ENCODE data around the gene OCIAD2.
"Not testable (repeated sequence)": the region's sequence is repeated elsewhere in the genome, so short reads cannot be mapped to it uniquely, and the experiment has no call there.

OCIAD2 gene, protein sequence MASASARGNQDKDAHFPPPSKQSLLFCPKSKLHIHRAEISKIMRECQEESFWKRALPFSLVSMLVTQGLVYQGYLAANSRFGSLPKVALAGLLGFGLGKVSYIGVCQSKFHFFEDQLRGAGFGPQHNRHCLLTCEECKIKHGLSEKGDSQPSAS

DNA sequence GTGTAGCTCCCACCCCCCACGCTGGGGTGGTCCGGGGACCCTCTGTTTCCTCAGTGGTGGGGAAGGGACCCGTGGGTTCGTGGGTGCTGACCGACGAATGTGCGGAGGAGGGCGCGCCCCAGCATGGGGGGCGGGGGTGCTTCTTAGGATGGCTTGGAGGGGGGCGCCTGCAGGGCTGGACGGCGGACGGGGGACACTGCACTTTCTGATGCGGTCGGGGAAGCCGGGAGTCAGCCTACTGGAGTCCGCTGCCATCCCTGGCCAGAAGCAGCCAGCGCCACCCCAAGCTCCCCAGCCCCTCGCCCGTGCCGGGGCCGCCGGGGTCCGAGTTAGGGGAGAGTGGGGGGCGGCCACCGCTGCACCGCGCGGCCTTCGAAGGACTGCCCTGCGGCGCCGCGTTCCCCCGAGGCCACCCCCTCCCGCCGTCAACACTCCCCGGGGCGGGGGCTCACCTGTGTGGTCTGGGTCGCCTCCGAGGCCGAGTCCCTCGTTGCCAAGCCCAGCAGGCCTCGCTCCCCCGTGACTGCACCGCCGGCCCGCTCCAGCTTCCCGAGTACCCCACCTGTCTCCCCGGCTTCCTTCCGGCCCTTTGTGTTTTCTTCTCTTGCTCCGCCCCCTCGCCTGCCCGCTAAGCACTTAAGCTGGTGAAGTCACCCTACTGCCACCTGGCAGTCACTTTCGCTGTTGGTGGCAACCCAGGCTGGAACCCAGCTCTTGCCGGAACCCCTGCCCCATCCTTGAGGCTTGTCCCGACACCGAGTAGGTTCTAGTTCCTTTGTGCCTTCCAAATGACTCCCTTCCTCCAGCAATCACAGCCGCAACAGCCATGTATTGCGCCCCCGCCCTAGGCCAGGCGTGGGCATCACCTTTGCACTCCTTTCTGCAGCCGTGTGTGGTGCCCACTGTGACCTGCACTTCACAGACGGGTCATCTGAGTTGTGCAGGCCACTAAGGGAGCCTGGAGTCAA lies at the start of gene OCIAD2:
OCIAD2 (minus strand) TSS at position 569 of the 968 bp plus-strand sequence. CDS start 2,225 bp downstream, outside the sequence.
- no peak for FAIRE-seq

GRCh38 chr4:48954314-48954713 lies 47.7 kb upstream of the OCIAD2 start:
- FAIRE-seq, result no peak

DNA sequence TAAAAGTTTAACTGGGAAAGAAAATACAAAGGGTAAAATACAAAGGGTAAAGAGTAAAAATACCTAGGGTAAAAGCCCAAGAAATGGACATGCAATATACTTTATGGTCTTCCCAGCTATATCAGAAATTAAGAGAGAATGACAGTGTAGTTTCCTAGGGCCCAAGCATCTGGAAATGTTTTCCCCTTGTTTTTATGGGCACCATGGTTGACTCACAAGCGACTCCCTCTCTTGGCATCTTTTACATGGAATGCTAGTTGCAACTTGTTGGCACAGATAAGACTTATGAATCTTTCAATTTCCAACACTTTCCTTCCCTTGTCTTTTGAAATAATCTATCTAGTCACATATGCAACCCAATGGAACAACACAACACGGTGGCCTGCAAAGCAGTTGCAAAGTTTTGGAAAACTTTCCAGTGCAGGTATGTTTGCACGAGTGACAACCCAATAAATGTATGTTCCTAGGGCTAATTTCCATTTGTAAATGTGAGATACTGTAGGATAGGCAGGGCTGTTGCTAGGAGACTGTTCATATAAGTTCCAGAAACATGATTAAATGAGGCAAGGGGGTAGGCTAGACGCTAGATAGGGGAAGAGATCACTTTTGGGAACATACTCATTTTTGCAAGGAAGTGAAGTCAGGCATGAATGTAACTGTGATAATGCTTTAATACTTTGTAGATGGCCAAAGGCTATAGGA lies 43.1 kb upstream of the OCIAD2 start:
- no peak for FAIRE-seq

- no peak for FAIRE-seq
Observed at GRCh38 chr4:48949086-48949485, 42.5 kb upstream of the OCIAD2 start.

DNA sequence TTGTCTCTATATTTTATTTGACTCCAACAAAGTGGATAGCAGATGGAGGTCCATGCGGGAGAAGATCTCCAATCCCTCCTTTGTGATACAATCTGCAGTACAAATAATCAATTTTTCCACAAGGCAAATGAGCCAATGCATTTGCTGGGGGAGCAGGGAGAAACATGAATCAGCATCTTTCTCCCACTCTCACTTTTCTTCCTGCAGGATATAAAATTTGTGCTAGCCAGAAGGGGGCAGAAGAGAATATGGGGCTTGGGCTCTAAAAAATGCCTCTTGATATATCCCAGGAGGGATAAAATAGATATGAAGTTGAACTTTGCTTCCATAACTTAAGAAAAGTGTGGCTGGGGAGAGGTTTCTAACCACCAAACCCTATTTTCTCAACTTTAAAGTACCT lies 41.2 kb upstream of the OCIAD2 start:
- FAIRE-seq, result no peak

DNA sequence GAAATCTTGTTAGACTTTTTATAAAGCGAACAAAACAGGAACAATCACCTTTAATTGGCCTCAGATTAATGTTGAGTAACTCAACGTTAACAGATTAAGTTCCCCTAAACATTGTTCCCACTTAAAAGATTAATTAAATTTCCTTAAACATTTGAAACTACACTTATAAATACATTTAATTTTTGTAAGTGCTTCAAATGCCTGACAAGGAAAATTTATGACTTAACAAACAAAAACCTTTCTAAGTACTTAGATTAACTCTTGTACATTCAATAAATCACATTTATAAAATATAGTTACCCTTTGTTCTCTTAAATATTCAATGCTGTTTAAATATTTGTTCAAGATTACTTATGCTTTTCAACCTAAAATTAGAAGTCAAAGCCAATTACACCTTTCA lies 39.4 kb upstream of the OCIAD2 start:
- no peak for FAIRE-seq

- no peak for FAIRE-seq
Observed at GRCh38 chr4:48944756-48945241, 38.2 kb upstream of the OCIAD2 start.

DNA sequence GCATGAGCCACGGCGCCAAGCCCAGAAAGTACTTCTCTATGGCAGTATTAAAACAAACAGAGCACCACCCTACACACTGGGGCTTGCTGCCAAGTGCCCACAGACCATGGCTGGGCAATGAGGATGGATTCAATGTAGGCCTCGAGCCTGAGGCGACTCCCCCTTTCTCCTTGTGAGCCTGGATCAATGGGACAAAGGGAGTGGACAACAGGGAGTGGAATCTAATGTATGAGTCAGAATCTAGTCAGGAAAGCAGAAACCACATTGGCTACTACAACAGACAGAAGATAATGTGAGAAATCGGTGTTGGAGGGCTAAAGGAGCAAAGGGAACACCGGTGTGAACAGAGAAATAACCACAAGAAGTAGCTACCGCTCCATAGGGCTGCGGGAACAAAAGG lies 37.7 kb upstream of the OCIAD2 start:
- FAIRE-seq, result no peak

- FAIRE-seq, result no peak
Observed at GRCh38 chr4:48943387-48943786, 36.8 kb upstream of the OCIAD2 start.

- no peak for FAIRE-seq
Observed at GRCh38 chr4:48939785-48940184, 33.2 kb upstream of the OCIAD2 start.

DNA sequence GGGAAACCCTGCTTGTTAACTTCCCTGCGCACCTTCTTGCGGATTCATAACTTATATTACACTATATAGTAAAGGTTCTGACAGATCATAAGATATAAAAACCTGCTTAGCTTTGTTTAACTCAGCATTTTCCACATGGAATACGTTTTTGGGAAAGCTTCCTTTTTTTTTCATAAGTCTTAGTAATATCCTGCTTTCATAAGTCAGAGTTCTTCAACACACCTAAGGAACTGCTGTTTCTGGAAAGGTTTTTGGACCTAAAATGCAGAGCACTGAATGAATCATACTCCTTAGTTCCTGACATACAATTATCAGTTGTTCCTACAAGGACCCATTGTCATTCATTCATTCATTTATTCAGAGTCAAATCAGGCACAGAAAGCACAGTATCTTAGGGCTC lies 32.3 kb upstream of the OCIAD2 start:
- FAIRE-seq, result no peak

DNA sequence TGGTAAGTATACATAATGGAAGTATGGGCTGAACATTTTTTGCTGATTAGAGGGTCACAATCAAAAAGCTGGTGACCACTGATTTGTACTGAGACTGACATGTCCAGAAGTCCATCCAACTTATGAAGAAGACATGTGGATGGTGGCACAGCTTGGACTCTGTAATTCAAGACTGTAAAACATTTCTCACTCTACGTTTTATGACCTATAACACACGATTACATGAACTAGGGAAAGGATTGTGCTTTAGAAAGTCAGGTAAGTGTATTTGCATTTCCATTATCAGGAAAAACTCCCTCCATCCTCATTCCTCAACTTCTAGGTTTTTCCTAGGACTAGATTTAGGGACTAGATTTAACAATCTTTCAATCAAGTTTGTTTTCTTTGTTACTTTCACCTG lies 30.5 kb upstream of the OCIAD2 start:
- no peak for FAIRE-seq

GRCh38 chr4:48931459-48931858 lies 24.9 kb upstream of the OCIAD2 start:
- no peak for FAIRE-seq

GRCh38 chr4:48930654-48931053 lies 24.1 kb upstream of the OCIAD2 start:
- no peak for FAIRE-seq

DNA sequence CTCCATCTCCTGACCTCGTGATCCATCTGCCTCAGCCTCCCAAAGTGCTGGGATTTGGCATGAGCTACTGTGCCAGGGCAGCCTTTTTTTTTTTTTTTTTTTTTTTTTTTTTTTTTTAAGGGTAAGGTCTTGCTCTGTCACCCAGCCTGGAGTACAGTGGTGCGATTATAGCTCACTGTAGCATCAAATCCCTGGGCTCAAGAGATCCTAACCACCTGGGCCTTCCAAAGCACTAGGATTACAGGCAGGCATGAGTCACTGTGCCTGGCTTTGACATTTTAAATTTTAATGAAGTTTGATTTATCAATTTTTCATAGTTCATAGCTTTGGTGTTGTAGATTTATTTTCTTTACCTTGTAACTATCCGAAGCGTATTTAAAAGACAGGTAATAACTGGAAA lies 17.8 kb upstream of the OCIAD2 start:
- FAIRE-seq, result no peak

- FAIRE-seq, result not testable (repeated sequence)
Observed at GRCh38 chr4:48923065-48923464, 16.5 kb upstream of the OCIAD2 start.

- FAIRE-seq, result no peak
Observed at GRCh38 chr4:48914311-48914710, 7.7 kb upstream of the OCIAD2 start.

DNA sequence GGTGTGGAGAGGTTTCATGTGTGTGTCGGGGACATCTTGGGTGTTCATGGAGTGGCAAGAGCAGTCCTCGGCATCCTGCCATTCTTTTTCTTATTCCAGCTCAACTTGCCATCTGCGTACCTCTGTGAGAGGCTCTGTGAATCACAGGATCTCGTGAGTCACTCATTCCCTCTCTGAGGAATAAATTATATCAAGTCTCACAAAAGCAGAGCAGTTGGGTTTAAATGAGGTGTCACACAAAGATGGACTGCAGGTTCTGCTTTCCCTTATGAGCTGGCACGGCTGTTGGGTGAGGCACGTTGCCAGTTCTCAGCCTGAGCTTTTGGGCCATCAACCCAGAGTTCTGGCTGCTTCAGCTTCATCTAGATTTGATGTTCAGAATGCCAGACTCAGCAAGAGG lies 6.8 kb upstream of the OCIAD2 start:
- no peak for FAIRE-seq

DNA sequence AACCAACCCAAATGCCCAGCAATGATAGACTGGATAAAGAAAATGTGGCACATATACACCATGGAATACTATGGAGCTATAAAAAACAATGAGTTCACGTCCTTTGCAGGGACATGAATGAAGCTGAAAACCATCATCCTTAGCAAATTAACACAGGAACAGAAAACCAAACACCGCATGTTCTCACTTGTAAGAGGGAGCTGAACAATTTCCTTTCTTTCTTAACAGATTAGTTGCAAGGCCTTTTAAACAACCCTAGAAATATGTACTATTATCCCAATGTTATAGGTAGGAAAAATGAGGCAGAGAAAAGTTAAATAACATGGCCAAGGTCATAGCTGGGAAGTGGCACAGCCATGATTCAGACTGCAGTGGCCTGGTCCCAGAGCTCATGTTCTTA lies 5.8 kb upstream of the OCIAD2 start:
- FAIRE-seq, result no peak

DNA sequence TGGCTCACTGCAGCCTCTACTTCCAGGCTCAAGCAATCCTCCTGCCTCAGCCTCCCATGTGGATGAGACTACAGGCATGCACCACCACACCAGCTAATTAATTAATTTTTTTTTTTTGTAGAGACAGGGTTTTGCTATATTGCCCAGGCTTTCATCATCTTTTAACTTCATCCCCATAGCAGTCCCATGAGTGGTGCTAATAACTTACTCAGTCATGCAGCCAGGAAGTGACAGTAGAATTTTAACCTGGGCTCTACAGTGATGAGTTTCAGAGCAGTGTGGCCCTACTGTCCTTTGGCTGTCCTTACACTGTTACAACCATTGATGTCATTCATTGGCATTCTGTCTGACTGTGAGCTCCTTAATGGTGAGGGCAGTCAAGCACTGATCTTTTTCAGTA lies 3.9 kb upstream of the OCIAD2 start:
- no peak for FAIRE-seq

- FAIRE-seq, result no peak
Observed at GRCh38 chr4:48909697-48910096, 3.1 kb upstream of the OCIAD2 start.

GRCh38 chr4:48908687-48909086 lies 2.1 kb upstream of the OCIAD2 start:
- FAIRE-seq, result no peak

- FAIRE-seq, result no peak
Observed at GRCh38 chr4:48907706-48908477, 1.3 kb upstream of the OCIAD2 start.
